ENCODE measurements around the gene KRTAP9-2.
"Not testable (repeated sequence)": the region's sequence is repeated elsewhere in the genome, so short reads cannot be mapped to it uniquely, and the experiment has no call there.

Gene KRTAP9-2

GRCh38 chr17:41199421-41200078, 26.9 kb upstream of the KRTAP9-2 start:
- Histone ChIP-seq H3K4me1 (ENCODE audit: control insufficient read depth, low read depth, low read length) (no peaks in the 10 kb centered on the region), H3K36me3 (ENCODE audit: control insufficient read depth, low read depth, low read length) (no peaks in the 10 kb centered on the region), H3K9ac (ENCODE audit: low read length) (no peak overlapping the region), H3K9me3 (ENCODE audit: control insufficient read depth, low read depth, low read length) (no peaks in the 10 kb centered on the region), H3K27ac (ENCODE audit: low read length) (no peak overlapping the region), H3K27me3 (ENCODE audit: control insufficient read depth, insufficient read depth, low read length) (no peaks in the 10 kb centered on the region), H3K4me3 (ENCODE audit: low read length) (no peak overlapping the region)

GRCh38 chr17:41211845-41212466, 14.5 kb upstream of the KRTAP9-2 start:
- Histone ChIP-seq H3K9ac (ENCODE audit: low read length) (no peak overlapping the region), H3K4me1 (ENCODE audit: control insufficient read depth, low read depth, low read length) (no peaks in the 10 kb centered on the region), H3K27ac (ENCODE audit: low read length) (no peak overlapping the region), H3K27me3 (ENCODE audit: control insufficient read depth, insufficient read depth, low read length) (no peaks in the 10 kb centered on the region), H3K4me3 (ENCODE audit: low read length) (no peak overlapping the region), H3K9me3 (ENCODE audit: control insufficient read depth, low read depth, low read length) (no peaks in the 10 kb centered on the region), H3K36me3 (ENCODE audit: control insufficient read depth, low read depth, low read length) (no peaks in the 10 kb centered on the region)

GRCh38 chr17:41212524-41213169, 13.8 kb upstream of the KRTAP9-2 start:
- no peak overlapping the region for H3K4me3 ChIP-seq (ENCODE audit: low read length)
- no peaks in the 10 kb centered on the region for H3K4me1 ChIP-seq (ENCODE audit: control insufficient read depth, low read depth, low read length)
- no peak overlapping the region for H3K27ac ChIP-seq (ENCODE audit: low read length)
- no peak overlapping the region for H3K9ac ChIP-seq (ENCODE audit: low read length)
- H3K27me3 ChIP-seq (ENCODE audit: control insufficient read depth, insufficient read depth, low read length): no peaks in the 10 kb centered on the region
- H3K36me3 ChIP-seq (ENCODE audit: control insufficient read depth, low read depth, low read length): no peaks in the 10 kb centered on the region
- no peaks in the 10 kb centered on the region for H3K9me3 ChIP-seq (ENCODE audit: control insufficient read depth, low read depth, low read length)

- Histone ChIP-seq H3K27ac (ENCODE audit: low read length) (no peak overlapping the region), H3K27me3 (ENCODE audit: control insufficient read depth, insufficient read depth, low read length) (no peaks in the 10 kb centered on the region), H3K36me3 (ENCODE audit: control insufficient read depth, low read depth, low read length) (no peaks in the 10 kb centered on the region), H3K9ac (ENCODE audit: low read length) (no peak overlapping the region), H3K4me3 (ENCODE audit: low read length) (no peak overlapping the region), H3K4me1 (ENCODE audit: control insufficient read depth, low read depth, low read length) (no peaks in the 10 kb centered on the region), H3K9me3 (ENCODE audit: control insufficient read depth, low read depth, low read length) (no peaks in the 10 kb centered on the region)
Observed at GRCh38 chr17:41215681-41216080, 10.8 kb upstream of the KRTAP9-2 start.

- Histone ChIP-seq H3K4me1 (ENCODE audit: control insufficient read depth, low read depth, low read length) (no peaks in the 10 kb centered on the region), H3K9me3 (ENCODE audit: control insufficient read depth, low read depth, low read length) (no peaks in the 10 kb centered on the region), H3K36me3 (ENCODE audit: control insufficient read depth, low read depth, low read length) (no peaks in the 10 kb centered on the region), H3K27me3 (ENCODE audit: control insufficient read depth, insufficient read depth, low read length) (no peaks in the 10 kb centered on the region), H3K9ac (ENCODE audit: low read length) (no peak overlapping the region), H3K4me3 (ENCODE audit: low read length) (no peak overlapping the region), H3K27ac (ENCODE audit: low read length) (no peak overlapping the region)
Observed at GRCh38 chr17:41223821-41224220, 2.6 kb upstream of the KRTAP9-2 start.

GRCh38 chr17:41226051-41226450, 397 bp upstream of the KRTAP9-2 start:
- Histone ChIP-seq H3K4me3 (ENCODE audit: low read length) (no peak overlapping the region), H3K27ac (ENCODE audit: low read length) (no peak overlapping the region), H3K4me1 (ENCODE audit: control insufficient read depth, low read depth, low read length) (no peaks in the 10 kb centered on the region), H3K9me3 (ENCODE audit: control insufficient read depth, low read depth, low read length) (no peaks in the 10 kb centered on the region), H3K27me3 (ENCODE audit: control insufficient read depth, insufficient read depth, low read length) (no peaks in the 10 kb centered on the region), H3K9ac (ENCODE audit: low read length) (no peak overlapping the region), H3K36me3 (ENCODE audit: control insufficient read depth, low read depth, low read length) (no peaks in the 10 kb centered on the region)

- H3K9ac ChIP-seq (ENCODE audit: low read length): no peak overlapping the region
- no peaks in the 10 kb centered on the region for H3K9me3 ChIP-seq (ENCODE audit: control insufficient read depth, low read depth, low read length)
- H3K4me1 ChIP-seq (ENCODE audit: control insufficient read depth, low read depth, low read length): no peaks in the 10 kb centered on the region
- H3K27ac ChIP-seq (ENCODE audit: low read length): no peak overlapping the region
- H3K36me3 ChIP-seq (ENCODE audit: control insufficient read depth, low read depth, low read length): no peaks in the 10 kb centered on the region
- H3K4me3 ChIP-seq (ENCODE audit: low read length): no peak overlapping the region
- no peaks in the 10 kb centered on the region for H3K27me3 ChIP-seq (ENCODE audit: control insufficient read depth, insufficient read depth, low read length)
Observed at GRCh38 chr17:41230094-41230493, 3.6 kb downstream of the KRTAP9-2 start.

- Histone ChIP-seq H3K9me3 (ENCODE audit: control insufficient read depth, low read depth, low read length) (no peaks in the 10 kb centered on the region), H3K27ac (ENCODE audit: low read length) (no peak overlapping the region), H3K4me1 (ENCODE audit: control insufficient read depth, low read depth, low read length) (no peaks in the 10 kb centered on the region), H3K4me3 (ENCODE audit: low read length) (no peak overlapping the region), H3K9ac (ENCODE audit: low read length) (no peak overlapping the region), H3K36me3 (ENCODE audit: control insufficient read depth, low read depth, low read length) (no peaks in the 10 kb centered on the region), H3K27me3 (ENCODE audit: control insufficient read depth, insufficient read depth, low read length) (no peaks in the 10 kb centered on the region)
Observed at GRCh38 chr17:41231731-41232130, 5.3 kb downstream of the KRTAP9-2 start.

- H3K9me3 ChIP-seq (ENCODE audit: control insufficient read depth, low read depth, low read length); H3K36me3 ChIP-seq (ENCODE audit: control insufficient read depth, low read depth, low read length); H3K4me3 ChIP-seq (ENCODE audit: low read length); H3K27ac ChIP-seq (ENCODE audit: low read length); H3K9ac ChIP-seq (ENCODE audit: low read length); H3K4me1 ChIP-seq (ENCODE audit: control insufficient read depth, low read depth, low read length); H3K27me3 ChIP-seq (ENCODE audit: control insufficient read depth, insufficient read depth, low read length): not testable (repeated sequence)
Observed at GRCh38 chr17:41232399-41233105, 6.1 kb downstream of the KRTAP9-2 start, which contains the start of gene KRTAP9-3. KRTAP9-3 (plus strand) TSS chr17:41232449; CDS start chr17:41232502, 53 bp downstream.

- H3K27ac ChIP-seq (ENCODE audit: low read length); H3K4me1 ChIP-seq (ENCODE audit: control insufficient read depth, low read depth, low read length); H3K36me3 ChIP-seq (ENCODE audit: control insufficient read depth, low read depth, low read length); H3K9me3 ChIP-seq (ENCODE audit: control insufficient read depth, low read depth, low read length); H3K9ac ChIP-seq (ENCODE audit: low read length); H3K4me3 ChIP-seq (ENCODE audit: low read length); H3K27me3 ChIP-seq (ENCODE audit: control insufficient read depth, insufficient read depth, low read length): not testable (repeated sequence)
Observed at GRCh38 chr17:41237116-41237515, 10.7 kb downstream of the KRTAP9-2 start.

- H3K27ac ChIP-seq (ENCODE audit: low read length); H3K4me3 ChIP-seq (ENCODE audit: low read length); H3K9me3 ChIP-seq (ENCODE audit: control insufficient read depth, low read depth, low read length): not testable (repeated sequence)
Observed at GRCh38 chr17:41237949-41238437, 11.5 kb downstream of the KRTAP9-2 start, which contains the start of gene KRTAP9-8. KRTAP9-8 (plus strand) TSS chr17:41237999; CDS start chr17:41238052, 53 bp downstream.

More at GRCh38 chr17:41237949-41238437, 11.5 kb downstream of the KRTAP9-2 start, which contains the start of gene KRTAP9-8:
- not testable (repeated sequence) for H3K36me3 ChIP-seq (ENCODE audit: control insufficient read depth, low read depth, low read length); H3K27me3 ChIP-seq (ENCODE audit: control insufficient read depth, insufficient read depth, low read length); H3K9ac ChIP-seq (ENCODE audit: low read length); H3K4me1 ChIP-seq (ENCODE audit: control insufficient read depth, low read depth, low read length)
